Activated T-helper 1 cell treated with anti-CD3 and anti-CD28 coated beads, Interleukin-12 subunit alpha, Interleukin-12 subunit beta, Interleukin-2, Interleukin-4 antibody, amounts not matched to agents 30 ng/mL and 10 ng/mL and 1 ng/mL, durations not matched to agents 14 hours and 24 hours and 36 hours (primary cell): ENCODE measurements around the gene MRPL14. TPM values are rescaled to one million over a fixed set of nuclear protein-coding genes. Genes with fewer than 3 reads are reported as not detected.

Source experiments
- DNase-seq: peaks from one replicate; pipeline ENCODE4 v3.0.0; 2021; ENCODE audit warnings: low spot score
- H3K27ac Mint-ChIP-seq: one replicate; pipeline ENCODE4 v1.8.0; 2021; ENCODE audit warnings: mild to moderate bottlenecking, mixed read lengths
- H3K27me3 Mint-ChIP-seq: one replicate; pipeline ENCODE4 v1.8.0; 2022; ENCODE audit warnings: mild to moderate bottlenecking, moderate library complexity, mixed read lengths; ENCODE audit not compliant: insufficient read depth
- H3K36me3 Mint-ChIP-seq: one replicate; pipeline ENCODE4 v1.8.0; 2021; ENCODE audit warnings: low read depth, mixed read lengths
- H3K4me1 Mint-ChIP-seq: one replicate; pipeline ENCODE4 v1.8.0; 2021; ENCODE audit warnings: low read depth, mixed read lengths
- H3K4me3 Mint-ChIP-seq: one replicate; pipeline ENCODE4 v1.8.0; 2021; ENCODE audit warnings: mild to moderate bottlenecking, moderate library complexity, mixed read lengths
- H3K9me3 Mint-ChIP-seq: one replicate; pipeline ENCODE4 v1.8.0; 2021; ENCODE audit warnings: mixed read lengths
- intact Hi-C: fragments of 100-400 bp; cut with micrococcal nuclease; formaldehyde crosslinking; loops from one replicate; pipeline ENCODE4 v1.15.1; 2024
- total RNA-seq: library from RNA; stranded (reverse); gene quantifications from 2 replicates; pipeline ENCODE4 v1.2.3, GENCODE V29; 2022

MRPL14 gene
- total RNA-seq, 1 donor from 2014 or later, result 62.6 TPM

DNA sequence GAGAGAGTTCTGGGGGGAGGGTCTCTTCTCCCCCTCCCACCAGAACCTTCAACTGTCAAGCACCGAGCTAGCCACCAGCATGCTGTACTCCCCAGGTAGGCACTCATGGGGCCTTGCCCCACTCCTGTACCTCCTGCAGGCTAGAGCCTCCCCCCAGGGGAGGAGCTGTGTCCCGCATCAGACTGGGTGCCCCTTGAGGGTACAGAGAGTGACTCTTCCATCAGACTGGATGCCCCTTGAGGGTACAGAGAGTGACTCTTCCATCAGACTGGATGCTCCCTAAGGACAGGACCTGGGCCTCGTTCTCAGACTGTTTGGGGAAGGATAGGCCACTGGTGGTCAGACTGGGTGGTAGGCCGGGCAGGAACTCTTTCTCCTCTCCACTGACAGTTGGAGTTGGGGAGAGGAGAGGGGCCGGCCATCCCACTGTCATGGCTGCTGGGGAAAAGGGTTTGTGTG lies 31.5 kb upstream of the MRPL14 start, which contains the start of gene CAPN11:
Gene CAPN11 (plus strand): TSS at position 51 of the 459 bp plus-strand sequence. CDS start 29 bp downstream, at position 80.
- Mint-ChIP-seq H3K36me3 (no peaks in the 10 kb centered on the region), H3K27ac (no peak within 1 kb of the TSS), H3K4me1 (no peaks in the 10 kb centered on the region), H3K4me3 (no peak within 1 kb of the TSS), H3K27me3 (no peaks in the 10 kb centered on the region), H3K9me3 (no peaks in the 10 kb centered on the region)
- intact Hi-C loops, result no loop called here
- DNase-seq, result no peak

DNA sequence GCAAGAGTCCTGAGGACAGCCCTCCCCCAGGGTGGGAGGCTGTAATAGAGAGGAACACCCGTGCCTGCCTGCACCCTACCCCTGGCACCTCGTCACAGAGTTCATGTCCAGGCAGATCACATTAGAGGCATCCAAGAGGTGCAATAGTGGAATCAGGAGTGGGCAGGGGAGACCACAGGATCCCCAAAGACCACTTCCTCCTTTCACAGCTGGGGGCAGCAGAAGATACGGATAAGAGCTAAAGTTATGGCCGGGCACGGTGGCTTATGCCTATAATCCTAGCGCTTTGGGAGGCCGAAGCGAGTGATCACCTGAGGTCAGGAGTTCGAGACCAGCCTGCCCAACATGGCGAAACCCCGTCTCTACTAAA lies 29.9 kb upstream of the MRPL14 start:
- no peaks in the 10 kb centered on the region for H3K36me3 Mint-ChIP-seq
- intact Hi-C loops, result no loop called here
- H3K4me1 Mint-ChIP-seq, result no peaks in the 10 kb centered on the region
- no peak overlapping the region for H3K27ac Mint-ChIP-seq
- no peaks in the 10 kb centered on the region for H3K9me3 Mint-ChIP-seq
- H3K4me3 Mint-ChIP-seq, result no peak overlapping the region
- no peaks in the 10 kb centered on the region for H3K27me3 Mint-ChIP-seq
- DNase-seq, result no peak

DNA sequence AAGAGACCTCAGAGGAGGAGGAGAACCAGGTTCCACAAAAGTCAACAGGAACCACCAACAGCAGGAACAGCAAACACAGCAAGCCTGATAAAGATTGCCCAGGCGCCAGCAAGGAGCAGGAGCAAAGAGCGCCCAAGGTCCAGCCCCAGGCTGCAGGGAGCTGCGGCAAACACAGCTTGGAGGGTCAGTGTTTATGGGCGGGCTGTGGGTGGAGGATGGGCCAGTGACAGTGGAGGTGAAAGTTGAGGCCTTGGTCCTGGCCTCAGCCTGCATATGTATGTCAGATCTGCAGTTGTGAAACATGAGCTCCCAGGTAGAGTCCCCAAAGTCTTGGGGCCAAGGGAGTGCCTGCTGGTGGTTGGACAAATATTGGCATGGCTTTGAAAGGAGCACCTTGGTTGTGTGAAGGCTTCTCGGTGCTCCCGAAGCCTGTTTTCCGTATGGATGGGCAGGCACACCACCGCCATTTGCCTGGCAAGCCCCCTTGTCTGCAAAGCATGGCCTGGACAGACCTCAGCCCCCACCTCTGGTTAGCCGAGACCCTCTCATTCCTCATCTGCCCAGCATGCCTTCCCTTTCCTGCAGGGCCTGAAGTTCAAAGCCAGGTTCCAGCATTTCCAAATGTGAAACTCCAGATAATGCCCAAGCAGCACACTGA lies 29.4 kb upstream of the MRPL14 start:
- H3K4me1 Mint-ChIP-seq, result peaks cover 1% of the 10 kb centered on the region
- no peaks in the 10 kb centered on the region for H3K36me3 Mint-ChIP-seq
- no peak for DNase-seq
- H3K27ac Mint-ChIP-seq, result no peak overlapping the region
- no peaks in the 10 kb centered on the region for H3K27me3 Mint-ChIP-seq
- intact Hi-C loops, result no loop called here
- H3K9me3 Mint-ChIP-seq, result no peaks in the 10 kb centered on the region
- no peak overlapping the region for H3K4me3 Mint-ChIP-seq

DNA sequence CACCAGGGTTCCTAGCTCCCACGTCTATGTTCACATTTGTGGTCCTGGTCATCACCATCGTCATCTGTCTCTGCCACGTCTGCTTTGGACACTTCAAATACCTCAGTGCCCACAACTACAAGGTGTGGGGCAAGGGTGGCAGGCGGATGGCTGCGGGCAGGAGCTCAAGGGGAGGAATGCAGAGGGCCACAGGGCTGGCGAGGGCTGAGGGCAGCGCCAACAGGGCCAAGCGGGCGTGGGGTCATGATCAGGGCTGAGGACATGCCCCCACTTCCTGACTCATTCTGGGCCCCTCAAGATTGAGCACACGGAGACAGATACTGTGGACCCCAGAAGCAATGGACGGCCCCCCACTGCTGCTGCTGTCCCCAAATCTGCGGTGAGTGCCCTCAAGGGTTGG lies 26.8 kb upstream of the MRPL14 start:
- intact Hi-C loops, result no loop called here
- H3K27ac Mint-ChIP-seq, result no peak overlapping the region
- H3K4me1 Mint-ChIP-seq, result peaks cover 12% of the 10 kb centered on the region
- no peak for DNase-seq
- no peaks in the 10 kb centered on the region for H3K27me3 Mint-ChIP-seq
- H3K36me3 Mint-ChIP-seq, result peaks cover 1% of the 10 kb centered on the region
- H3K4me3 Mint-ChIP-seq, result no peak overlapping the region
- H3K9me3 Mint-ChIP-seq, result no peaks in the 10 kb centered on the region

DNA sequence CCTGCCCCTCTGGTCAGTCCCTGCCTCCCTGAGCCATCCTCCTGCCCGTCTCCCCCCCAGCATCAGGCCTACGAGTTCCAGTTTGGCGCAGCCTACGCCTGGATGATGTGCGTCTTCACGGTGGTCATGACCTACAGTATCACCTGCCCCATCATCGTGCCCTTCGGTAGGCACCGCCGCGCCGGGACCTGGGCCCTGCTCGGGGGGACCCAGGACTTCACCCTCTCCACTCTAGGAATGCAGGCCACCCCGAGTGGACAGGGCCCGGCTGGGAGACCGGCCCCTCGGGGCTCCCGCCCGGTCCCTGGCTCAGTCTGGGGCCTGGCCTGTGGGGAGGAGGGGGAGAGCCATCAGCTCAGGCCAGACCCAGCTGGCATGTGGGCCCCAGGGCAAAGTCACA lies 25.3 kb upstream of the MRPL14 start:
- Mint-ChIP-seq H3K27me3 (no peaks in the 10 kb centered on the region), H3K9me3 (no peaks in the 10 kb centered on the region), H3K27ac (no peak overlapping the region), H3K4me3 (no peak overlapping the region), H3K36me3 (peaks cover 6% of the 10 kb centered on the region), H3K4me1 (peaks cover 12% of the 10 kb centered on the region)
- intact Hi-C loops, result loop anchor here (1.0 kb wide), 1 partner anchor 56 kb away; no protein-coding TSS in a partner anchor
- no peak for DNase-seq

DNA sequence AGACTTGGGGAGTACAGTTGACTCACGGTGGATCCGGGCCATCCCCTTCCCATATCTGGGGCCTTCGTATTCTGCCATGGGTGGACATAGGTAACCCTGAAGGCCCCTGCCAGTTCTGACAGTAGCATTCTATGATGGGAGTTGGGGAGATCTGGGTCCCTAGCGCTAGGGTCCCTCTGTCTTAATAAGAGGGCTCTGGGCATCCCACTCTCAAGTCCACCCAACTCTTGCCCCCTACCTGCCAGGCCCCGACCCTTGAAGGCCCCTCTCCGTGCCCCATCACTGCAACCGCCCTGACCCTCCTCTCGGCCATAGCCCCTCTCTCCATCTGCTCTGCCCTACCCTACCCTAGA lies 24.8 kb upstream of the MRPL14 start:
- DNase-seq, result no peak
- intact Hi-C loops, result loop anchor here (1.0 kb wide), 1 partner anchor 56 kb away; no protein-coding TSS in a partner anchor
- Mint-ChIP-seq H3K4me1 (peaks cover 12% of the 10 kb centered on the region), H3K27me3 (no peaks in the 10 kb centered on the region), H3K36me3 (peaks cover 6% of the 10 kb centered on the region), H3K4me3 (no peak overlapping the region), H3K9me3 (no peaks in the 10 kb centered on the region), H3K27ac (no peak overlapping the region)

DNA sequence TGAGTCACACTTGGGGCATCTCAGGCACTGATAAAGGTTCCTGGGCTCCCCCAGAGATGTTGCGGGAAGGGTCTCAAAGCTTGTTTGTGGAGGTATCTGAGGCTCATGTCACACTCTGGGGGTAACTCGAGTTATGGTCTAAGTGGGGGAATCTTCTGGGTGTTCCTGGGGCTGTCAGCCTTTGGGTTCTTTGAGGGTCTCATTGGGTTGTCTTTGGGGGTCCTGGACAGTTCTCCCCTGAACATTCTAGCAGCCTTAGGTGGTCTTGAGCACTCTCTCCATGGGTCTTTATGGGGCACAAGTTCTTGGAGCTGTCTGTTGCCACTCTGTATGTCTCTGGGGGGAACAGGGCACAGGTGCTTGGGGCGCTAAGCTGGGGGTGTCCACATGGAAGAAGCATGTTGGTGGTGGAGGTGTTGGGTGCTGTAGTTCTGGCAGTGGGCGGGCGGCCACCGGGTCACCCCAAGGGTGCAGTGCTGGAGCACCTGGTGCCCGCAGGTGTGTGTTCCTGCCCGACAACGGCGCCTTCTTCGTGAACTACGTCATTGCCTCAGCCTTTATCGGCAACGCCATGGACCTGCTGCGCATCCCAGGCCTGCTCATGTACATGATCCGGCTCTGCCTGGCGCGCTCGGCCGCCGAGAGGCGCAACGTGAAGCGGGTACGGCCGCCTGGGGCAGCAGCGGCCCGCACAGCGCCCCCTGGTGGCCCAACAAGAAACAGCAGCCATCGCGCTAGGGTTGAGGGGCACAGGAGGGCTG lies 24.3 kb upstream of the MRPL14 start:
- no peaks in the 10 kb centered on the region for H3K27me3 Mint-ChIP-seq
- H3K4me3 Mint-ChIP-seq, result no peak overlapping the region
- H3K4me1 Mint-ChIP-seq, result peaks cover 12% of the 10 kb centered on the region
- peak; percentile 71 for DNase-seq
- H3K36me3 Mint-ChIP-seq, result peaks cover 6% of the 10 kb centered on the region
- no peaks in the 10 kb centered on the region for H3K9me3 Mint-ChIP-seq
- intact Hi-C loops, result loop anchor here (1.0 kb wide), 3 partner anchors 25 to 55 kb away; no protein-coding TSS in a partner anchor
- no peak overlapping the region for H3K27ac Mint-ChIP-seq

DNA sequence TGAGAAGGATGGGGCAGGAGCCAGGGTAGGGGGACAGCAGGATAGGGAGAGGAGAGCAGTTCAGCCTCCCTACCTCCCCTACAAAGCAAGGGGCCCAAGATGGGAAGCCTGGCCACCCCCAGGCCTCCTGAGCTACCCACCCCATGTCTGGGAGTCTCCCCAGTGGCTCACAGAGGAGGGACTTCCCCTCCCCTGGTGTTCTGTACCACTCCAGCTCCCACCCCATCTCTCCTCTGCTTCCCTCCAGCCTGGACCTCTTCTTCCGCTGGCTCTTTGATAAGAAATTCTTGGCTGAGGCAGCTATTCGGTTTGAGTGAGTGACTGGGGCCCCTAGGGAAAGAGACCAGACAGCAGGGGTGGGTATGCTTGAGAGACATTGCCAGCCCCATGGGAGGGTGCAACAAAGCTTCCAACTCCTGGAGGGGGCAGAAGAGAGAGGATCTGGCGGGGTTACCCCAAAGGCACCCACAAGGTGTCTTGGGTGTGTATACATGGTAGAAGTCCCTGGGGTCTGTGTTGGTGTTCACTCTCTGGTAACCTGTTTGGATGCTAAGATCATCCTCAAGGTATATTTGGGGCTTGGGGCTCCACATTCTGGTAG lies 23.2 kb upstream of the MRPL14 start:
- Mint-ChIP-seq H3K27ac (no peak overlapping the region), H3K4me3 (no peak overlapping the region), H3K9me3 (no peaks in the 10 kb centered on the region), H3K27me3 (no peaks in the 10 kb centered on the region), H3K4me1 (peaks cover 12% of the 10 kb centered on the region), H3K36me3 (peaks cover 6% of the 10 kb centered on the region)
- no peak for DNase-seq
- intact Hi-C loops, result no loop called here

DNA sequence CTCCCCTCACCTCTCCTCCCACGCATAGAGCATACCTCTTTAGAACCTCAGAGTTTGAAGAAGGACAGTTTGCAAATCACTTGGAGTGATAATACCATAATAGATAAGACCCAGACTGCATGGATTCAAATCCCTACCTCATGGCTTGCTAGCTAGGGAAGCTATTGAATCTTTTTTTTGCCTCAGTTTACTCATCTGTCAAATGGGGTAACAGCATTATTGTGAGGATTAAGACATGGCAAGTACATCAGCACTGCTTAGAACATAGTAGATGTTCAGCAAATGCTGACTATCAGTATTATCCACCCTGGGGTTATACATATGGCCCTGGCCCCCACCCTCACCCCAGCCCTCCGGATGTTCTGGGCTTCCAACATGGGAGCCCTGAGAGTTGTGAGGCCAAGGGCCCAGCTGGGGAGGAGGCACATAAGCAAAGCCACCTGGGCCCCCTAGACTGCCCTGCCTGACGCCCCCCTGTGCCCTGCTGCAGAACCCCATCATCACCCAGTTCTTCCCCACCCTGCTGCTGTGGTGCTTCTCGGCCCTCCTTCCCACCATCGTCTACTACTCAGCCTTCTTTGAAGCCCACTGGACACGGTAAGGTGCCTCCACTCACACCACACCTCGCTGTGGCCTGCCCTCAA lies 22.2 kb upstream of the MRPL14 start:
- no peak overlapping the region for H3K4me3 Mint-ChIP-seq

DNA sequence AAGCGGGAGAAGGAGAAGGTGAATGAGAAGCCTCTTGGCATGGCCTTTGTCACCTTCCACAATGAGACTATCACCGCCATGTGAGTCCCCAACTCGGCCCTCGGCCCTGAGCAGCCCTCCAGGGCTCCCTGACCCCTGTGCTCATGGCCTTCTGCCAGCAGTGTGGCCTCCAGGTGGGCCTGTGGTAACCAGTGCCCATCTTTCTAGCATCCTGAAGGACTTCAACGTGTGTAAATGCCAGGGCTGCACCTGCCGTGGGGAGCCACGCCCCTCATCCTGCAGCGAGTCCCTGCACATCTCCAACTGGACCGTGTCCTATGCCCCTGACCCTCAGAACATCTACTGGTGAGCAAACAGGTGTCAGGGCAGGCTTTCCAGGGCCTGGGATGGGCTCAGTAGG lies 21.1 kb upstream of the MRPL14 start:
- intact Hi-C loops, result no loop called here
- DNase-seq, result no peak
- Mint-ChIP-seq H3K9me3 (no peaks in the 10 kb centered on the region), H3K36me3 (peaks cover 9% of the 10 kb centered on the region), H3K27ac (no peak overlapping the region), H3K4me1 (peaks cover 12% of the 10 kb centered on the region), H3K4me3 (no peak overlapping the region), H3K27me3 (no peaks in the 10 kb centered on the region)

More for the DNA sequence above, 22.2 kb upstream of the MRPL14 start:
- Mint-ChIP-seq H3K27ac (no peak overlapping the region), H3K27me3 (no peaks in the 10 kb centered on the region), H3K36me3 (peaks cover 6% of the 10 kb centered on the region), H3K9me3 (no peaks in the 10 kb centered on the region), H3K4me1 (peaks cover 12% of the 10 kb centered on the region)
- intact Hi-C loops, result no loop called here
- no peak for DNase-seq

DNA sequence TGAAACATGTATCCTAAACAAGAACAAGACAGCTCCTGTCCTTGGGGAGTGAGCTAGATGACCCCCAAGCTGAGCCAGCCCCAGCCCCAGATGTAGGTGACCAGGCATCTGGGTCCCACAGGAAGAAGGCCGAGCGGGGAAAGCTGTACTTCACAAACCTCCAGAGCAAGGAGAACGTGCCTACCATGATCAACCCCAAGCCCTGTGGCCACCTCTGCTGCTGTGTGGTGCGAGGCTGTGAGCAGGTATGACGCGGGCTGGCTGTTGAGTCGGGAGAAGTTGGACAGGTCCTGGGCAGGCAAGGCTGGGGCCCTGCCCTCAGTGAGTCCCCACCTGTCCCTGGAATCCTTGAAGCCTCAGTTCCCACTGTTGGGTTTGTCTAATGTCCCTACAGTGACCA lies 20.0 kb upstream of the MRPL14 start:
- no peak overlapping the region for H3K4me3 Mint-ChIP-seq
- no peaks in the 10 kb centered on the region for H3K27me3 Mint-ChIP-seq
- H3K4me1 Mint-ChIP-seq, result peaks cover 12% of the 10 kb centered on the region
- DNase-seq, result no peak
- H3K36me3 Mint-ChIP-seq, result peaks cover 9% of the 10 kb centered on the region
- H3K9me3 Mint-ChIP-seq, result no peaks in the 10 kb centered on the region
- intact Hi-C loops, result no loop called here
- no peak overlapping the region for H3K27ac Mint-ChIP-seq

DNA sequence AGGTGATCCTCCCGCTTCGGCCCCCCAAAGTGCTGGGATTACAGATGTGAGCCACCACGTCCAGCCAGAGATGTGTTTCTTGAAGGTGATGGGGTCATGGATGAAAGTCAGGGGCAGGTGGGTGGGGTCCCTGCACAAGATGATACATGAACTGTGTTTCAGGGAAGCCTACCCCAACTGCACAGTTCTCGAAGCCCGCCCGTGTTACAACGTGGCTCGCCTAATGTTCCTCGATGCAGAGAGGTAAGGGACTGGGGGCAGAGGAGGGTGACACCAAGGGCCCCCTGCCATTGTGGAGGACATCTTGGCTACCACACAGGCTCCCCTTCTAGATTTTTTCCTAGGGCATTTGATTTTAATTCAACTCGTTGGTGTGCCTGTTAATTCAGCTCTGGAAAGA lies 19.4 kb upstream of the MRPL14 start:
- Mint-ChIP-seq H3K9me3 (no peaks in the 10 kb centered on the region), H3K27ac (no peak overlapping the region), H3K36me3 (peaks cover 9% of the 10 kb centered on the region), H3K27me3 (no peaks in the 10 kb centered on the region), H3K4me1 (peaks cover 11% of the 10 kb centered on the region), H3K4me3 (no peak overlapping the region)
- DNase-seq, result no peak
- intact Hi-C loops, result no loop called here

DNA sequence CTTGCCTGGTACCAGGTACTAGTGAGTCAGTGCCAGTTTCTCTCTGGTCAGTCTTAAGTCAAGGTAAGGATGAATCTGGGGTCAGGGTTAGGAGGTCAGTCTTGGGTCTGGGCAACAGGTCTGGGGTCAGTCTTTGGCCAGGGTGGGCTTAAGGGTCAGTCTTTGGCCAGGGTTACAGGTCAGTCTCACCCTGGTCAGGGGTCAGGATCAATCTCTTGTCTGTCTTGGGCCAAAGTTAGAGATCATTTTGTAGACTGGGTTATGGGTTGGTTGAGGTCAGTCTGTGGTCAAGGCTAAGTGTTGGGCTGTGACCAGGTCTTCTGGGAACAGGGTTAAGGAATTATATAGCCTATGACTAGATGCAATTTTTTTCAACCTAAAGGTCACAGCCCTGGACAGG lies 18.6 kb upstream of the MRPL14 start:
- peaks cover 3% of the 10 kb centered on the region for H3K4me1 Mint-ChIP-seq
- peaks cover 15% of the 10 kb centered on the region for H3K36me3 Mint-ChIP-seq
- no peak overlapping the region for H3K4me3 Mint-ChIP-seq
- no peak for DNase-seq
- no peak overlapping the region for H3K27ac Mint-ChIP-seq
- no peaks in the 10 kb centered on the region for H3K9me3 Mint-ChIP-seq
- no peaks in the 10 kb centered on the region for H3K27me3 Mint-ChIP-seq
- intact Hi-C loops, result no loop called here
